SKM-1 (cell line): ENCODE results near the gene RUBCN.
"Not testable (repeated sequence)": the region's sequence is repeated elsewhere in the genome, so short reads cannot be mapped to it uniquely, and the experiment has no call there.

ENCODE experiments used
- DNase-seq: peaks from one replicate; lab custom pipeline; 2025; ENCODE audit not compliant: unreplicated experiment; lab: John Stamatoyannopoulos, UW

The RUBCN gene

DNA sequence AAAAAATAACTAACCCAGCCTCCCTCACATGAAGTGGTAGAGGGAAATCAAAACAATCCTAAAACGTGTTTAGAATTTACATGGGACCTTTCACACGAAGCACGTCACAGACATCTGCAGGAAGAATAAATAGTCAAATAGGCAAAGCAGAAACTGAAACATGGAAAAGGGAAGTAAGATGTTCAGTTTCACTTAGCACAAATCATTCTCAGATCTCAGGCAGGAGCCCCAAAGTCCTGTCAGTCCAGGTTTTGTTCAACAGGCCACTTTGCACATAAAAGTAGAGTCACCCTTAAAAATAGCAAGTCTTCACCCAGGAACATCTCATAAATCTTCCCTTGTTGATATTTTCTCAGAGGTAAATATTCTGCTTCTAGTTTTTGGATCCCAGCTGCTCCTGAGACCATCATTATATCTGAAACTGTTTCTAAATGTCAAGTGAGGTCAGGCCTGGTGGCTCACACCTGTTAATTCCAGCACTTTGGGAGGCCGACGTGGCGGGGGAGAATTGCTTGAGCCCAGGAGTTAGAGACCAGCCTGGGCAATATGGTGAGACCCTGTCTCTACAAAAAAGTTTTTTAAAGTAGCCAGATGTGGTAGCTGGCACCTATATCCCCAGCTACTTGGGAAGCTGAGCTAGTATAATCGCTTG, 1.9 kb downstream of the RUBCN start:
- DNase-seq = peak; percentile 41

DNA sequence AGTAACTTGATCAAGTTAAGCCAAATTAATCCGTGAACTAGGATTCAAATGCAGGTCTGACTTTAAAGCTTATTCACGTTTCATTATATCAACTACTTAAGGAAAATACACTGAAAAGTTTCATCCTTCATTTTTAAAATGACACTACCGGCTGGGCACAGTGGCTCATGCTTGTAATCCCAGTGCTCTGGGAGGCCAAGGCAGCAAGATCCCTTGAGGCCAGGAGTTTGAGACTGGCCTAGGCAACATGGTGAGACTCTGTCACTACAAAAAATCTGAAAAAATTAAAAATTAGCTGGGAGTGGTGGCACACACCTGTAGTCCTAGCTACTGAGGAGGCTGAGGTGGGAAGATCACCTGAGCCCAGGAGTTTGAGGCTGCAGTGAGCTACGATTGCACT, 3.7 kb downstream of the RUBCN start:
- no peak for DNase-seq

DNA sequence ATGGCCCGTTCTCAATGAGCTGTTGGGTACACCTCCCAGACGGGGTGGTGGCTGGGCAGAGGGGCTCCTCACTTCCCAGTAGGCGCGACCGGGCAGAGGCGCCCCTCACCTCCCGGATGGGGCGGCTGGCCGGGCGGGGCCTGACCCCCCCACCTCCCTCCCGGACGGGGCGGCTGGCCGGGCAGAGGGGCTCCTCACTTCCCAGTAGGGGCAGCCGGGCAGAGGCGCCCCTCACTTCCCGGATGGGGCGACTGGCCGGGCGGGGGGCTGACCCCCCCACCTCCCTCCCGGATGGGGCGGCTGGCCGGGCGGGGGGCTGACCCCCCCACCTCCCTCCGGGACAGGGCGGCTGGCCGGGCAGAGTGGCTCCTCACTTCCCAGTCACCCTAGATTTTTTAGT, 5.2 kb downstream of the RUBCN start:
- not testable (repeated sequence) for DNase-seq

DNA sequence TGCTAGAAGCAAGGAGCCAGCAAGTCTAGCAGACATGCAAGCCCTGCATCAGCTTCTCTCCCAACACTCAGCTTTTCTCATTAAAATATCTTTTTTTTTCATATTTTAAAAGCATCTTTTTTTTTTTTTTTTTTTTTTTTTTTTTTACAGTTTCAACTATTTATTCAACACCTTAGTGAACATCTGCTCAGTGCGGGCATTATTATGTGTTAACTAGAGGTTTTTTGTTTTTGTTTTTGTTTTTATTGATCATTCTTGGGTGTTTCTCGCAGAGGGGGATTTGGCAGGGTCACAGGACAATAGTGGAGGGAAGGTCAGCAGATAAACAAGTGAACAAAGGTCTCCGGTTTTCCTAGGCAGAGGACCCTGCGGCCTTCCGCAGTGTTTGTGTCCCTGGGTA, 5.9 kb downstream of the RUBCN start:
- DNase-seq = not testable (repeated sequence)

DNA sequence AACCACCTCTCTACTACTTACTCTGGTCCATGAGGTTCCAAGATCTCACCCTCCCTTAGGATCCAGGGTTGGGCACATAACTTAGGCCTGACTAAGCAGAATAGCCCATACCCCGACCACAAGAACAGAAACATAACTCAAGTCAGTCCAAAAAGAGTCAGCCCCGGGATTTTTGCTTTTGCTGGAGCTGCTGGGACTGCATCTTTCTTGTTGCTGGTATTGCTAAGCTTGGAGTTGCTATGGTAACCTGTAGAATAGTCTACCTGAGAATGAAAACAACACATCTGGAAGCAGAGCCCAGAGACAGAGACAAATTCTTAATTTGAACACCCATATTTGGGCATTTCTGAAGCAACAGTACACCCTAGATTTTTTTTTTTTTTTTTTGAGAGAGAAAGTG, 6.5 kb downstream of the RUBCN start:
- no peak for DNase-seq

DNA sequence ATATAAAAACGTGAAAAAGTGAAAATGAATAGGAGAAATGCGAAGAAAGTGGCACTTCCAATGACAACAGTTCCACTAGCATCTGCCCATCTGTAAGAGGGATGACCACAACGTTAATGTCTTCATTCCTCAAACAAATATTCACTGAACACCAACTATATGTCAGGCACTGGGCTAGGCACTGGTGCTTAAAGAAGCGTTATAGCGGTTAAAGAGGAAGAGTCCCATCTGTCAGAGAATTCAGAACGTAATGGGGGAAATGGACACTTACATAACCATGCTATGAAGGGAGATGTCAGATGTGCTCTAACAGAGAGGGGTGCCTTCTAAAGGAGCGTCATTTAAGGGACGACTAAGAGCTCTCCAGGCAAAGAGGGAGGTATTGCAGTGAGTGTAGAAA, 8.2 kb downstream of the RUBCN start:
- DNase-seq = no peak

DNA sequence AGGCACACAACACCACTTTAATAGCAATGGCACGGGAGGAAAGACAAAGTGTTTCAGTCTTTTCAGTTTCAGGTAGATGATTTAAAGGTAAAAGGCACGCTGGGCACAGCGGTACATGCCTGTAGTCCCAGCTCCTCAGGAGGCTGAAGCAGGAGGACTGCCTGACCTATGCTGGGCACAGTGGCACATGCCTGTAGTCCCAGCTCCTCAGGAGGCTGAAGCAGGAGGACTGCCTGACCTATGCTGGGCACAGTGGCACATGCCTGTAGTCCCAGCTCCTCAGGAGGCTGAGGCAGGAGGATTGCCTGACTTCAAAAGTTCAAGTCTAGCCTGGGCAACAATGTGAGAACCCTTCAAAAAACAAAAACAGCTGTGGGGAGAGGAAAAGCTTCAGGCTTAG, 8.8 kb downstream of the RUBCN start:
- DNase-seq = not testable (repeated sequence)

DNA sequence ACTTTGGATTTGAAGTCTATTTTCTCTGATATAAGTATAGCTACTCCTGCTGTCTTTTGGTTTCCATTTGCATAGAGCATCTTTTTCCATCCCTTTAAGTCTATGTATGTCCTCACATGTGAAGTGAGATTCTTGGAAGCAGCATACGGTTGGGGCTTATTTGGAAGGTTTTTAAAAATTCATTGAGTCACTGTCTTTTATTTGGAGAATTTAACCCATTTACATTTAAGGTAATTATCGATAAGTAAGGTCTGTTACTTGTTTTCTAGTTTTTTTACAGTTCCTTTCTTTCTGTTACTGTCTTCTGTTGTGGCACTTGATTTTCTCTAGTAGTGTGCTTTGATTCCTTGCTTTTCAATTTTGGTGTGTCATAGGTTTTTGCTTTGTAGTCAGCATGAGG, 14.0 kb downstream of the RUBCN start:
- no peak for DNase-seq

DNA sequence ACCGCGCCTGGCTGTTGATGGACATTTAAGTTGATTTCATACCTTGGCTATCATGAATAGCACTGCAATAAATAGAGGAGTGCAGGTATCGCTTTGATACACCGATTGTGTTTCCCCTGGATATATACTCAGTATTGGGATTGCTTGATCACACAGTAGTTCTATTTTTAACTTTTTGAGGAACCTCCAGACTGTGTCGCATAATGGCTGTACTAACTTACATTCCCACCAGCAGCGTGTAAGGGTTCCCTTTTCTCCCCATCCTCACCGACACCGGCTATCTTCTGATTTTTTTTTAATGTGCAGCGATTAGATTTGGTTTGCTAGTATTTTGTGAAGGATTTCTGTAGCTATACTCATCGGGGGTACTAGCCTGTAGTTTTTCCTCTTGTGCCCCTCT, 16.0 kb downstream of the RUBCN start:
- no peak for DNase-seq

DNA sequence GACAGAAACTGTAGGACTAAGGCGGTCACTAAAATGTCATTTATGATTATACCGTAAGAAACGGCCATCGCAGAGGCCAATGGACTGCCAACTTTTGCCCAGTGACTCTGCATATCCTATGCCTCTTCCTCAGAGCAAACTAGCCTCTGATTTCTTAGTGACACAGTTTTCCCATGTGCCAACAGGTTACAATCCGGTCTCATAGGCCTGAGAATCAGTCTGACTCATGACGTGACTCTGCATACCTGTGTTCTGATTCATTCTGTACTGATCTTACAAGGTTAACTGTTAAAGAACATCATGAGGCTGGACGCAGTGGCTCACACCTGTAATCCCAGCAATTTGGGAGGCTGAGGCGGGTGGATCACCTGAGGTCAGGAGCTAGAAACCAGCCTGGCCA, 17.8 kb downstream of the RUBCN start:
- DNase-seq = no peak

DNA sequence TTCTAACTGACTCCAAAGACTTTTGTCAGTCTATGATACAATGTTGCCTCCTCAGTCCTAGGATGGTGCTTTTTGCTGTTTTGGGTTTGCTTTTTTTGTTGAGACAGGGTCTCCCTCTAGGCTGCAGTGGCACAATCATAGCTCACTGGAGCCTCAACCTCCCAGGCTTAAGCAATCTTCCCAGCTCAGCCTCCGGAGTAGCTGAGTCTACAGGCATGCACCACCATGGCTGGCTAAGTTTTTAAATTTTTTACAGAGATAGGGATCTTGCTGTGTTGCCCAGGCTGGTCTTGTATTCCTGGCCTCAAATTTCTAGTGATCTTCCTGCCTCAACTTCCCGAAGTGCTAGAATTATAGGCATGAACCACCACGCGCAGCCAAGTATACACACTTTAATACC, 22.5 kb downstream of the RUBCN start:
- DNase-seq = no peak

DNA sequence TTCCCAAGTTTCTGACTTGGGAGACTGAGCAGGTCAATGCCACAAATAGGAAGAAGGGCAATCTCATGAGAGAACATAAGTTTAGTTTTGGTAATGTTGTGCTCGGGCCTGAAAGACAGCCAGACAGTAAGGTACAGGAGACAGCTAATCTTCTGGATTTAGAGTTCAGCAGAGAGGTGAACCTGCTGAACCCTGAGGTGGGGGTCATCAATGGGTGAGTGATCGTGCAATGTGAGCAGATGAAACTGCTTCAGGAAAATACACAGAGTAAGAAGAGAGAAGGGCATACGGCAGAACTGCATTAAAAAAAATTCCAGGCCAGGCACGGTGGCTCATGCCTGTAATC, 23.3 kb downstream of the RUBCN start:
- DNase-seq = no peak

DNA sequence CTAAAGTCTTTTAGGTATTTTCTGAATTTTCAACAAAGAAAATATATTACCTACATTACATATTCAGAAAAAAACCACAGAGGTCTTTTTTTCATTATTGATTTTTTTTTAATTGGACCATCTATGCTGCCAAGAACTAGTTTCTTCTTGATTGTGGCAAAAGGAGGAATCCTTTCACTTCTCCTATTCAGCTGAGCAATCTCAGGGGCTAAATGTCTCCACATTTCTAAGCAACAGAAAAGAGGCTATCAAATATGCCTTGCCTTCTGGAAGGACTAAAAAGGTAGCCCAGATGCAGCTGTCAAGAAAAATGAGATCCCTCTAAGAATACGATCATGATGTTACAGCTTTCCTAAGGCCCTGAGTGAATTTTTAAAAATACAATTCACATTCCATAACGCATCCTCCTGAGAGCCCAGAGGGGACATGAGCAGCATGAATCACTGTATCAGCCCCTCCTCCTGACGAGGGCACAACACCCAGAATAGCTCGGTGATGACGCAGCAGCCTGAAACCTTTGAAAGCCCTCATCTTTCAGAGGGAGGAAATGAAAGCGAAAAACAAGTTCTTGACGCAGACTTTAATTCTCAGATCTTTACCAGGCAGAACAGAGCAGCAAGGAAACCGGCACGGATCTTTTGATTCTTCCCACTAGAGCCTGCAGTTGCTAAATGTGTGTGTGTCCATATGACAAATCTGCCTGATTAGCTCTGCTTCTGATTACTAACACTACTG, 24.6 kb downstream of the RUBCN start:
- DNase-seq = peak; percentile 19

DNA sequence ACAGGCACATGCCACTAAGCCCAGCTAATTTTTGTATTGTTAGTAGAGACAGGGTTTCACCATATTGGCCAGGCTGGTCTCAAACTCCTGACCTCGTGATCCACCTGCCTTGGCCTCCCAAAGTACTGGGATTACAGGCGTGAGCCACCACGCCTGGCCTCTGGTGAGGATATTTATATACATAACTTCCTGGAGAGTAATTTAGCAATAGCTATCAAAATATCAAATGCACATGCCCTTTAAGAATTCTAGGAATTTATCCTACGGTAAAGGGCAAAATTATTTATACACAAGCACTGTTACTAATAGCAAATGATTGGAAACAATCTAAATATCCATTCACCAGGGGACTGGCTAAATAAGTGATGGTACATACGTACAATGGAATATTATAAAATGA, 25.7 kb downstream of the RUBCN start:
- DNase-seq = not testable (repeated sequence)

DNA sequence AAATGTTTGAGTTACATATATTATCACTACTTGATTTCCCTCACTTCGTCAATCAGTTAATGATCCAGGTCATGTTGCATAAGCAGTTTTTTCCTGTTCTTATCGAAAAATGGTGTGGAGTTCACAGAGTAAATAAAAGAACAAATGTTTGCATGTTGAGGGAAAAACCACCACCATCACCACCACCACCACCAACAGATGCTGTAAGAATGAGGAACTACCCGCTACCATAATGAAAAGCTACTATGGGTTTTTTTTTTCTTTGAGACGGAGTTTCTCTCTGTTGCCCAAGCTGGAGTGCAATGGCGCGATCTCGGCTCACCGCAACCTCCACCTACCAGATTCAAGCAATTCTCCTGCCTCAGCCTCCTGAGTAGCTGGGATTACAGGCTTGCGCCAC, 27.6 kb downstream of the RUBCN start:
- DNase-seq = no peak

DNA sequence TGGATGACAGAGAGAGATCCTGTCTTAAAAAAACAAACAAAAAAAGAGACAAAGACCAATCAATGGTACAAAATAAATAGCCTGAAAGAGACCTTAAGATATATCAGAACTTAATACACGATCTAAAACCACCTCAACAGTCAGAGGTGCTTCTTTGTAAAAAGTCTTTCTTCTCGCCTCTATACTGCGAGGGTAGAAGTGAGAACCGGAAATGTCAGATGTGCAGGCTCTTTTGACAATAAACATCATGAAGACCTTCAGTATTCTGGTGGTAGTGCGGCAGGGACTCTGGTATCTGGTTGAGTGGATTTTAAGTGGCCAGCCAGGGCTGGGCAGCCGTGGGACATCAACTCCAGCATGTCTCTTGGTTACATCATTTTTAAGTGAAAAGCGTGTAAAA, 30.0 kb downstream of the RUBCN start:
- DNase-seq = no peak

DNA sequence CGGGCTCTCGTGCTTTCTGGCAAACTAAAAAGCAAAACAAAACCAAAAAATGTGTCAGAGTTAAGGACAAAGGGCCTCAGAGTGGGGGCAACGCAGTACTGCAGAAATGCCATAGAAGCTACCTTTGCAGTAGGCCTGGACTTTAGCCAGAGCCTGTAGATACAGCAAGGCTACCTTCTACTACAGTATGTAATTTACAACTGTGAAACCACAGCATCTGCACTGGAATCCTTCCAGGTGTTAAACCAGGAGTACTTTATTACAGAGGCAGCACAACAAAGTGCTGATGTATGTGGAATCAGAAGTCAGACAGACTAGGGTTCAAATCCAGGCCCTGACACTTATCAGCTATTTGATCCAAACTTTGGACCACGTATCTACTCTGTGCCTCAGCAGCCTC, 34.9 kb downstream of the RUBCN start:
- DNase-seq = no peak

DNA sequence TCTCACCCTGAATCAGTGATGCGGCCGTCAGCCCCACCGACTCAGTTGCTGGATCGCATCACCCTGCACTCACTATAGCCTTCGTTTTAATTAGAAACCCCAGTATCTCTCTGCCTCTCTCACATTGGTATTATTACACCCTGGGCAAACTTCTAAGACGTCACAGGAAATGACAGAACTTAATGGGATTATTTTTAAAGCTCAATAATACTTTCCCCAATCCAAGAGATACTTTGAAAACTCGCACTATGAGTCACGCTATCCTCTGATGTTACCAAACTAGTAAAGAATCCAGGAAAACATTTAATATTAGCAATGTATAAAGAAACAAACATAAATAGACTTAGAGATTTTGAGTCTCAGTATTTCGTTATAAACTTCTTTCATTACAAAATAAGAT, 36.6 kb downstream of the RUBCN start:
- no peak for DNase-seq

DNA sequence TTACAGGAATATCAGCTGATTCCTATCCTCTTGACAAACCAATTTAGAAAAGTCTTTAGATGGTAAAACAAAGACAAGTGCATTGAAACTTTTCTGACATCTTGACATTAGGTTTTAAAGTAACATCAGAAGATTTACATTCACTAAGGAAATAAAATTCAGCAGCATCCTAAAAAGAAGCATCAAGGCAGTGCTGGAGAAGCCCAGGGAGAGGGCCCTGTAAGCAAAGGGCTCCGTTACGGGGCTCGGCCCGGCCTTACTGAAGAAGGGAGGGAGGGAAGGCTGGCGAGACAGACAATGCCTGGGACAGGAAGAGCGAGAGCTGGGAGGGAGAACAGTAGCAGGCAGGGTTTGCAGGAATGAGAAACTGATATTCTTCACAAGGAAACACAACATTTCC, 39.3 kb downstream of the RUBCN start:
- DNase-seq = no peak

DNA sequence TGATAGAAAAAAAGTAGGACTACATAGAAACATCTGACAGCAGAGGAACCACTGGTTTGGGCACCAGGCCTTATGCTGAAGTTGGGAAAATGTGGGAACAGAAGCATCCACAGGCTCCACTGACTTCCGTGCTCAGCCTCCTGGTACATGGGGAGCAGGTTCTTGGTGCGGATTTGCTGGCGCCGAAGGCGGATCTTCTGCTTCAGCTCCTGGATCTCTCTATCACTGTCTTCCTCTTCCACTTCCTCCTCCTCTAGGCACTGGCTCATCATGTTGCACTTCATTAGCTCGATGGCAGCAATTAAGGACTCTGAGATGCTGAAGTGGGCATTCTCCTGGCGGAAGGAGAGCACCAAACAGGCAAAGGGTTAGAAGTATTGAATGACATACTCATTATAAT, 42.5 kb downstream of the RUBCN start:
- DNase-seq = no peak

DNA sequence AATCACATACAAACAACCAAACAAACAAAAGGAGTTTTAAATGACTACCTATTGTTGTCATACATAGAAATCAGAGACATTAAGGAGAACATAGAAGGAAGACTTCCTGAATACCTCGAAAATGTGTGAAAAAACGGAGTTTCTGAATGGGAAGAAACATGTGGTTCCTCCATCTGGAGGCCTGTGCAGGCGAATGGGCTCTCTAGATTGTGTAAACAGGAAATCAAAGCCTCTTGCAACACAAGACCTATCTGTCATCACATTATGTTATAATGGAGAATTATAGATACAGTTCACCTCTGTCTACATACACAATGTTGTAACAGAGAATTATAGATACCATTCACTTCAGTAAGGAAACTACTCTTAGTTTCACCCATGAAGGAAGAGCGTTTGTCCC, 44.1 kb downstream of the RUBCN start:
- DNase-seq = no peak

DNA sequence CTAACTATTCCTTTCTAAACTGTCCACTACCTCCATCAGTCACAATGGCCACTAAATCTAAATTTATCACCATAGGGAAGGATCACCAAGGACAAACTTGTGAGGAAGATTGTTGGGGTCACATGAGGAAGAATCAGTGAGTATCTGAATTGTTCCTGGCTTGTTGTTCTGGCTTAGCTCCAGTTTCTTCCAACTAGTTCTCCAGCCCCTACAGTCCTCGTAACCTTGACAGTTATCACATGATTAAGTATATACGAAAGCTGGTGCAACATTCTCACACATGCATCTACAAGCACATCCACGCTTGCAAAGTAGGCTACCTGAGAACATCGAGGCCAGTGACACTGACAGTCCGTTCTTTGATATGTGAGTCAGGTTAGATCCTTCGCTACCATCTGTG, 46.0 kb downstream of the RUBCN start:
- DNase-seq = no peak

DNA sequence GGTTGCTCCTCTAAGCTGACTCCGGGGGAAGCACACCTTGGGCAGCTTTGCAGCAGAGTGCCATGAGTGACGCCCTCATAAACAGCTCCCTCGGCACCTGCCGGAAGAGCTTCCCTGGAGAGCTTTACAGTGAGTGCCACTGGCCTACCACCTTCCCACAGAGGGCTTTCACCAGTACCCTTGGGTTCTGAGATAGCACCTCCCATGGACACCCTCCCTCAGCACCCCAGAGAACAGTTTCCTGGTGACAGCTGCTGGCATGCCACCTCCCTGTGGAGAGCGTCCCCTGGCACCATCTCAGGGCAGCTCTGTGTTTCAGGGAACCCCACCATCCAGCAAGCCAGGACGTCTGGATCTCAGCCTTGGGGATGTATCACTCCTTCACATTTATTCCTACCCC, 49.1 kb downstream of the RUBCN start:
- no peak for DNase-seq
